ENCODE results near the gene CDH23. TPM values are rescaled to one million over a fixed set of nuclear protein-coding genes. Genes with fewer than 3 reads are reported as not detected.

The CDH23 gene
- total RNA-seq, 2 experiments from 2014 or later: 4.6 to 5.2 TPM

DNA sequence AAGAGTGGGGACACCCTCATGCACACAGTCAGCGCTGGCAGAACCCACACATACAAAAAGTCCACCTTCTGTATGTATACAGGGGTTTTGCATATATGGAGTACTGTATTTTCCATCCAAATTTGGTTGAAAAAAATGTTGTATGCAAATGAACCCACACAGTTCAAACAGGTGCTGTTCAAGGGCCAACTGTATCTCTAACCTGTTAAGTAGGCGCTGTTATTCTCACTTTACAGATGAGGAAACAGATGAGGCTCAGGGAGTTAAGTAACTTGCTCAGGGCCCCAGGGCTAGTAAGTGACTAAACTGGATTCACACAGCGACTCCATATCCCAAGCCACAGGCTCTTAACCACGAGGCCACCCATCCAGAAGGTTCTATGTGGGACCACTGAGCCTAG lies 252.9 kb downstream of the CDH23 start:
- Histone ChIP-seq H3K4me1 (ENCODE audit: insufficient read depth, low read length) (no peaks in the 10 kb centered on the region), H3K27ac (ENCODE audit: low read depth in 1 of 2, low read length in 2 of 2) (no peak overlapping the region), H3K36me3 (ENCODE audit: insufficient read depth, low read length) (no peaks in the 10 kb centered on the region), H3K4me3 (ENCODE audit: low read length) (no peak overlapping the region), H3K27me3 (ENCODE audit: control insufficient read depth in 1 of 2, insufficient read depth in 2 of 2, low read length in 2 of 2) (no peaks in the 10 kb centered on the region), H3K9me3 (ENCODE audit: control insufficient read depth in 1 of 2, insufficient read depth in 1 of 2, low read length in 2 of 2) (no peaks in the 10 kb centered on the region)
- CTCF ChIA-PET: no interaction called here
- DNase-seq: no peak
- H3K27ac Mint-ChIP-seq: no peak overlapping the region
- no peaks in the 10 kb centered on the region for H3K9me3 Mint-ChIP-seq
- no peak overlapping the region for H3K4me3 Mint-ChIP-seq
- TF ChIP-seq CTCF (IDR thresholded peaks at IDR 0.05): no peak
- no peak for ATAC-seq (ENCODE audit: poor library complexity)
- POLR2A ChIA-PET: no interaction called here
- no peaks in the 10 kb centered on the region for H3K36me3 Mint-ChIP-seq (ENCODE audit: low read depth)
- intact Hi-C loops (cut with DNase I, micrococcal nuclease): no loop called here
- H3K4me1 Mint-ChIP-seq (ENCODE audit: low read depth): no peaks in the 10 kb centered on the region
- H3K27me3 Mint-ChIP-seq: no peaks in the 10 kb centered on the region

DNA sequence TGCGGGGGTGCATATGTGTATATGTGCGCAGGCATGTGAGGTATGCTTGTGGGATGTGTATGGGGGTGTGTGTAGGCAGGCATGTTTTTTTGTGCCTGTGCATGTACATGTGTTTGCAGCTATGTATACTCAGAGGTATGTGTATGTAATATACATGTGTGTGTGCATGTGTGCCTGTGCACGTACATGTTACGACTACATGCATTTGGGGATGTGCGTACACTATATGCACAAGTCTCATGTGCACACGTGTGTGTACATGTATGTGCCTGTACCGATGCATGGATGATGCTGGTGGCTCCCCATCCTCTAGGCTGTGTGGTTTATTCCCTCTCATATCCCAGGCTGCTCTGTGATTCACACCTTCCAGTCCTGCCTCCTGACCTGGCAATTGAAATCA lies 253.7 kb downstream of the CDH23 start:
- ChIA-PET CTCF (no interaction called here), POLR2A (no interaction called here)
- Histone ChIP-seq H3K27me3 (ENCODE audit: control insufficient read depth in 1 of 2, insufficient read depth in 2 of 2, low read length in 2 of 2) (no peaks in the 10 kb centered on the region), H3K27ac (ENCODE audit: low read depth in 1 of 2, low read length in 2 of 2) (no peak overlapping the region), H3K36me3 (ENCODE audit: insufficient read depth, low read length) (no peaks in the 10 kb centered on the region), H3K4me1 (ENCODE audit: insufficient read depth, low read length) (no peaks in the 10 kb centered on the region), H3K9me3 (ENCODE audit: control insufficient read depth in 1 of 2, insufficient read depth in 1 of 2, low read length in 2 of 2) (no peaks in the 10 kb centered on the region), H3K4me3 (ENCODE audit: low read length) (no peak overlapping the region)
- no peak for ATAC-seq (ENCODE audit: poor library complexity)
- H3K27ac Mint-ChIP-seq: no peak overlapping the region
- no peak for TF ChIP-seq CTCF (IDR thresholded peaks at IDR 0.05)
- no peak overlapping the region for H3K4me3 Mint-ChIP-seq
- no peaks in the 10 kb centered on the region for H3K4me1 Mint-ChIP-seq (ENCODE audit: low read depth)
- no peaks in the 10 kb centered on the region for H3K9me3 Mint-ChIP-seq
- H3K36me3 Mint-ChIP-seq (ENCODE audit: low read depth): no peaks in the 10 kb centered on the region
- intact Hi-C loops (cut with DNase I, micrococcal nuclease): no loop called here
- no peak for DNase-seq
- H3K27me3 Mint-ChIP-seq: no peaks in the 10 kb centered on the region

DNA sequence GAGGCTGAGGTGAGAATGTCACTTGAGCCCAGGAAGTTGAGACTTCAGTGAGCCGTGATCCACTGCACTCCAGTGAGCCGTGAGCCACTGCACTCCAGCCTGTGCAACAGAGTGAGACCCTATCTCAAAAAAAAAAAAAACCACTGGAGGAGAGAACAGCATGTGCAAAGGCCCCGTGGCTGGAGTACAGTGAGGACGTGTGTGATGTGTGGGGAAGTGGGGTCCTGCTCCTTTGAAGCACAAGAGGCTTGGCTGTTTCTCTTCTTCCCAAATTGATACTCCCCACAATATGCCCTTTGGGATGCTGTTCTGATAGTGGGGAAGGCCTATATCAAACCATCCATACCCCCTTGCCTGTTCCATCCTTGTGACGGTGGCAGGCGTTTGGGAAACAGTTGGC lies 254.7 kb downstream of the CDH23 start:
- no peak overlapping the region for H3K27ac ChIP-seq (ENCODE audit: low read depth in 1 of 2, low read length in 2 of 2)
- no peaks in the 10 kb centered on the region for H3K4me1 Mint-ChIP-seq (ENCODE audit: low read depth)
- POLR2A ChIA-PET: no interaction called here
- H3K27me3 Mint-ChIP-seq: no peaks in the 10 kb centered on the region
- no peaks in the 10 kb centered on the region for H3K36me3 ChIP-seq (ENCODE audit: insufficient read depth, low read length)
- no peaks in the 10 kb centered on the region for H3K36me3 Mint-ChIP-seq (ENCODE audit: low read depth)
- ATAC-seq (ENCODE audit: poor library complexity): no peak
- no peak for DNase-seq
- no peaks in the 10 kb centered on the region for H3K9me3 Mint-ChIP-seq
- CTCF ChIA-PET: no interaction called here
- intact Hi-C loops (cut with DNase I, micrococcal nuclease): no loop called here
- H3K4me3 Mint-ChIP-seq: no peak overlapping the region
- H3K4me1 ChIP-seq (ENCODE audit: insufficient read depth, low read length): no peaks in the 10 kb centered on the region
- no peaks in the 10 kb centered on the region for H3K27me3 ChIP-seq (ENCODE audit: control insufficient read depth in 1 of 2, insufficient read depth in 2 of 2, low read length in 2 of 2)
- no peak overlapping the region for H3K27ac Mint-ChIP-seq
- no peaks in the 10 kb centered on the region for H3K9me3 ChIP-seq (ENCODE audit: control insufficient read depth in 1 of 2, insufficient read depth in 1 of 2, low read length in 2 of 2)
- no peak for TF ChIP-seq CTCF (IDR thresholded peaks at IDR 0.05)
- H3K4me3 ChIP-seq (ENCODE audit: low read length): no peak overlapping the region
